ENCODE results near the gene NKTR. TPM values are rescaled to one million over a fixed set of nuclear protein-coding genes. Genes with fewer than 3 reads are reported as not detected.

The NKTR gene
- total and polyA plus RNA-seq, 9 of the 15 experiments (the other 6 are each of a cell fraction or from before 2014, with no cell fraction given): 19.7 to 123 (median 92.6) TPM

- peak; percentile 63; the same call in 1 of the 2 replicates for TF ChIP-seq HMBOX1 (IDR thresholded peaks at IDR 0.05)
- TF ChIP-seq ZZZ3 (IDR thresholded peaks at IDR 0.05): no peak
- TF ChIP-seq BDP1 (IDR thresholded peaks at IDR 0.05; ENCODE audit: insufficient read depth, insufficient read length): no peak
- TF ChIP-seq ZNF277 (CRISPR knock-in tag; IDR thresholded peaks at IDR 0.05; ENCODE audit: borderline replicate concordance): no peak
- TF ChIP-seq ZNF407 (IDR thresholded peaks at IDR 0.05; ENCODE audit: low read depth): no peak
- no peak for TF ChIP-seq CBFA2T2 (conservative IDR thresholded peaks at IDR 0.05)
- peak; percentile 26; the same call in 1 of the 2 replicates for TF ChIP-seq JUNB (CRISPR knock-in tag; conservative IDR thresholded peaks at IDR 0.05)
- TF ChIP-seq HIVEP1 (CRISPR knock-in tag; IDR thresholded peaks at IDR 0.05): 0 out of 2 replicates have a peak, but pooled peaks have one; percentile 28
- TF ChIP-seq, protein P1, sequence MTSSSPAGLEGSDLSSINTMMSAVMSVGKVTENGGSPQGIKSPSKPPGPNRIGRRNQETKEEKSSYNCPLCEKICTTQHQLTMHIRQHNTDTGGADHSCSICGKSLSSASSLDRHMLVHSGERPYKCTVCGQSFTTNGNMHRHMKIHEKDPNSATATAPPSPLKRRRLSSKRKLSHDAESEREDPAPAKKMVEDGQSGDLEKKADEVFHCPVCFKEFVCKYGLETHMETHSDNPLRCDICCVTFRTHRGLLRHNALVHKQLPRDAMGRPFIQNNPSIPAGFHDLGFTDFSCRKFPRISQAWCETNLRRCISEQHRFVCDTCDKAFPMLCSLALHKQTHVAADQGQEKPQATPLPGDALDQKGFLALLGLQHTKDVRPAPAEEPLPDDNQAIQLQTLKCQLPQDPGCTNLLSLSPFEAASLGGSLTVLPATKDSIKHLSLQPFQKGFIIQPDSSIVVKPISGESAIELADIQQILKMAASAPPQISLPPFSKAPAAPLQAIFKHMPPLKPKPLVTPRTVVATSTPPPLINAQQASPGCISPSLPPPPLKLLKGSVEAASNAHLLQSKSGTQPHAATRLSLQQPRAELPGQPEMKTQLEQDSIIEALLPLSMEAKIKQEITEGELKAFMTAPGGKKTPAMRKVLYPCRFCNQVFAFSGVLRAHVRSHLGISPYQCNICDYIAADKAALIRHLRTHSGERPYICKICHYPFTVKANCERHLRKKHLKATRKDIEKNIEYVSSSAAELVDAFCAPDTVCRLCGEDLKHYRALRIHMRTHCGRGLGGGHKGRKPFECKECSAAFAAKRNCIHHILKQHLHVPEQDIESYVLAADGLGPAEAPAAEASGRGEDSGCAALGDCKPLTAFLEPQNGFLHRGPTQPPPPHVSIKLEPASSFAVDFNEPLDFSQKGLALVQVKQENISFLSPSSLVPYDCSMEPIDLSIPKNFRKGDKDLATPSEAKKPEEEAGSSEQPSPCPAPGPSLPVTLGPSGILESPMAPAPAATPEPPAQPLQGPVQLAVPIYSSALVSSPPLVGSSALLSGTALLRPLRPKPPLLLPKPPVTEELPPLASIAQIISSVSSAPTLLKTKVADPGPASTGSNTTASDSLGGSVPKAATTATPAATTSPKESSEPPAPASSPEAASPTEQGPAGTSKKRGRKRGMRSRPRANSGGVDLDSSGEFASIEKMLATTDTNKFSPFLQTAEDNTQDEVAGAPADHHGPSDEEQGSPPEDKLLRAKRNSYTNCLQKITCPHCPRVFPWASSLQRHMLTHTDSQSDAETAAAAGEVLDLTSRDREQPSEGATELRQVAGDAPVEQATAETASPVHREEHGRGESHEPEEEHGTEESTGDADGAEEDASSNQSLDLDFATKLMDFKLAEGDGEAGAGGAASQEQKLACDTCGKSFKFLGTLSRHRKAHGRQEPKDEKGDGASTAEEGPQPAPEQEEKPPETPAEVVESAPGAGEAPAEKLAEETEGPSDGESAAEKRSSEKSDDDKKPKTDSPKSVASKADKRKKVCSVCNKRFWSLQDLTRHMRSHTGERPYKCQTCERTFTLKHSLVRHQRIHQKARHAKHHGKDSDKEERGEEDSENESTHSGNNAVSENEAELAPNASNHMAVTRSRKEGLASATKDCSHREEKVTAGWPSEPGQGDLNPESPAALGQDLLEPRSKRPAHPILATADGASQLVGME (CRISPR knock-in tag; IDR thresholded peaks at IDR 0.05): no peak
- no peak for TF ChIP-seq HLTF (IDR thresholded peaks at IDR 0.05)
Observed at GRCh38 chr3:42600111-42600957, at the start of gene NKTR (continued).

Measured in K562 (cell line).